Activated CD4-positive, alpha-beta memory T cell treated with anti-CD3 and anti-CD28 coated beads, Interleukin-2, amount 10 ng/mL, durations not matched to agents 7 days and 5 days (primary cell): ENCODE results near the gene CHD9. TPM values are rescaled to one million over a fixed set of nuclear protein-coding genes. Genes with fewer than 3 reads are reported as not detected.

Source experiments
- CTCF ChIA-PET: fragments of 350-600 bp; sonication (Branson Sonifier 250); formaldehyde crosslinking; loops from one replicate; lab custom pipeline; 2021; ENCODE audit warnings: antibody characterized with exemption, inconsistent platforms; lab: Charles Lee
- POLR2A ChIA-PET: fragments of 350-600 bp; sonication (Branson Sonifier 250); formaldehyde crosslinking; loops from one replicate; lab custom pipeline; 2021; ENCODE audit warnings: antibody characterized with exemption; lab: Charles Lee
- DNase-seq: peaks from one replicate; pipeline ENCODE4 v3.0.0-alpha.2; 2020
- H3K27ac Mint-ChIP-seq: one replicate; pipeline ENCODE4 v1.8.0; 2021; ENCODE audit warnings: mild to moderate bottlenecking, mixed read lengths
- H3K27me3 Mint-ChIP-seq: one replicate; pipeline ENCODE4 v1.8.0; 2021; ENCODE audit warnings: mixed read lengths
- H3K36me3 Mint-ChIP-seq: one replicate; pipeline ENCODE4 v1.8.0; 2021; ENCODE audit warnings: low read depth, mixed read lengths
- H3K4me1 Mint-ChIP-seq: one replicate; pipeline ENCODE4 v1.8.0; 2021; ENCODE audit warnings: mixed read lengths
- H3K4me3 Mint-ChIP-seq: one replicate; pipeline ENCODE4 v1.8.0; 2021; ENCODE audit warnings: mild to moderate bottlenecking, mixed read lengths
- H3K9me3 Mint-ChIP-seq: one replicate; pipeline ENCODE4 v1.8.0; 2021; ENCODE audit warnings: mixed read lengths
- total RNA-seq, 2 experiments: library from RNA; stranded (reverse); gene quantifications; one replicate each; pipeline ENCODE4 v1.2.3, GENCODE V29; 2021

CHD9 gene
- total RNA-seq, 2 experiments from 2014 or later, result 21.6 to 23.8 TPM

- ChIA-PET POLR2A (no interaction called here), CTCF (no interaction called here)
- H3K36me3 Mint-ChIP-seq, result no peaks in the 10 kb centered on the region
- H3K27me3 Mint-ChIP-seq, result no peaks in the 10 kb centered on the region
- no peak for DNase-seq
- H3K4me1 Mint-ChIP-seq, result no peaks in the 10 kb centered on the region
- no peak overlapping the region for H3K4me3 Mint-ChIP-seq
- no peak overlapping the region for H3K27ac Mint-ChIP-seq
- no peaks in the 10 kb centered on the region for H3K9me3 Mint-ChIP-seq
Observed at GRCh38 chr16:53142823-53143568, 88.2 kb downstream of the CHD9 start.

- Mint-ChIP-seq H3K36me3 (no peaks in the 10 kb centered on the region), H3K27ac (no peak overlapping the region), H3K4me3 (no peak overlapping the region), H3K4me1 (no peaks in the 10 kb centered on the region), H3K9me3 (no peaks in the 10 kb centered on the region), H3K27me3 (no peaks in the 10 kb centered on the region)
- ChIA-PET POLR2A (no interaction called here), CTCF (no interaction called here)
- DNase-seq, result no peak
Observed at GRCh38 chr16:53147500-53148065, 92.8 kb downstream of the CHD9 start.

DNA sequence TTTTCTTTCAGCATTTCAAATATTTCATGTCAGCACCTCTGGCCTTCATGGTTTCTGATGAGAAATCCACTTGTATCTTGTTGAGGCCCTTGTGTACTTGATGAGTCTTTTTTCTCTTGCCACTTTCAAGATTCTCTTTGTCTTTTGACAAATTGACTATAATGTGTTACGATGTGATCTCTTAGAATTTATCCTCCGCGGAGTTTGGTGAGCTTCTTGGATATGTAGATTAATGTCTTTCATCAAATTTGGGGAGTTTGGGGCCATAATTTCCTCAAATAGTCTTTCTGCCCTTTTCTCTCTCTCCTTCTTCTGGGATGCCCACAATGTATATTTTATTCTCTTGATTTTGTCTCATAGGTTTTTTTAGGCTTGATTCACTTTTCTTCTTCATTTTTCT is 96.0 kb downstream of the CHD9 start:
- Mint-ChIP-seq H3K4me3 (no peak overlapping the region), H3K27me3 (no peaks in the 10 kb centered on the region), H3K27ac (no peak overlapping the region), H3K36me3 (peaks cover 3% of the 10 kb centered on the region), H3K9me3 (no peaks in the 10 kb centered on the region), H3K4me1 (no peaks in the 10 kb centered on the region)
- DNase-seq, result no peak
- POLR2A ChIA-PET, result no interaction called here
- CTCF ChIA-PET, result no interaction called here

DNA sequence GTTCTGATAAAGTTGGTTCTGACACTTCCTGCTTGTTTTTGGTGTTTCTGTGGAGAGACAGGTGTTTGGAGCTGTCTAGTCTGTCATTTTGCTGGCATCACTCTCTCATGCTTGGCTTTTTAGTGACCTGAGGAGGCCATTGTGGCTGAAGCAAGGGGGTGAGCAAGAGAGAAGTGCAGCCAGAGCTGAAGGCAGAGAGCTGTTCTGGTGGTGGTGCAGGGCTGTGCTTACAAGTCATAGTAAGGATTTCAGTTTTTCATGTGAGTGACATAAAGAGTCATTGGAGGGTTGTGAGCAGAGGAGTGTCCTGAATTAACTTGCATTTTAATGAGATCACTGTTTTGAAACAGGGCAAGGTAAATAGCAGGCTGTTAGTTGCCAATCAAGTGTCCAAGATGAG is 97.5 kb downstream of the CHD9 start:
- H3K27me3 Mint-ChIP-seq, result no peaks in the 10 kb centered on the region
- H3K9me3 Mint-ChIP-seq, result no peaks in the 10 kb centered on the region
- CTCF ChIA-PET, result no interaction called here
- H3K27ac Mint-ChIP-seq, result no peak overlapping the region
- no peak overlapping the region for H3K4me3 Mint-ChIP-seq
- H3K4me1 Mint-ChIP-seq, result no peaks in the 10 kb centered on the region
- no peak for DNase-seq
- POLR2A ChIA-PET, result no interaction called here
- peaks cover 18% of the 10 kb centered on the region for H3K36me3 Mint-ChIP-seq

GRCh38 chr16:53153130-53153529 is 98.3 kb downstream of the CHD9 start:
- Mint-ChIP-seq H3K4me3 (no peak overlapping the region), H3K36me3 (peaks cover 20% of the 10 kb centered on the region), H3K27ac (no peak overlapping the region), H3K27me3 (no peaks in the 10 kb centered on the region), H3K4me1 (no peaks in the 10 kb centered on the region), H3K9me3 (no peaks in the 10 kb centered on the region)
- CTCF ChIA-PET, result no interaction called here
- no peak for DNase-seq
- POLR2A ChIA-PET, result no interaction called here

DNA sequence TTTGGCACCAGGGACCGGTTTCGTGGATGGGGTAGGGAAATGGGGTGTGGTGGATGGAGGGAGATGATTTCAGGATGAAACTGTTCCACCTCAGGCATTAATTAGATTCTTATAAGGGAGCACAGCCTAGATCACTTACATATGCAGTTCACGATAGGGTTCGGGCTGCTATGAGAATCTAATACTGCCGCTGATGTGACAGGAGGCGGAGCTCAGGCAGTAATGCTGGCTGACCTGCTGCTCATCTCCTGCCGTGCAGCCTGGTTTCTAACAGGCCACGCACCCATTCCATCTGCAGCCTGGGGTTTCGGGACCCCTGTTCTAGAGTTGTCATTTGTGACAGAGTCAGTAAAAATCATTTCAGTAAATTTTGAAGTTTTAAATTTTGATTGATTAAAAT is 99.7 kb downstream of the CHD9 start:
- Mint-ChIP-seq H3K27me3 (no peaks in the 10 kb centered on the region), H3K36me3 (peaks cover 20% of the 10 kb centered on the region), H3K27ac (no peak overlapping the region), H3K4me1 (no peaks in the 10 kb centered on the region), H3K9me3 (no peaks in the 10 kb centered on the region), H3K4me3 (no peak overlapping the region)
- DNase-seq, result no peak
- ChIA-PET CTCF (interaction anchor here (1.0 to 1.3 kb wide), 3 partner anchors 19 to 100 kb away, joined by 3 to 4 read pairs (median 4); partner anchors contain the start of gene CHD9), POLR2A (no interaction called here)

DNA sequence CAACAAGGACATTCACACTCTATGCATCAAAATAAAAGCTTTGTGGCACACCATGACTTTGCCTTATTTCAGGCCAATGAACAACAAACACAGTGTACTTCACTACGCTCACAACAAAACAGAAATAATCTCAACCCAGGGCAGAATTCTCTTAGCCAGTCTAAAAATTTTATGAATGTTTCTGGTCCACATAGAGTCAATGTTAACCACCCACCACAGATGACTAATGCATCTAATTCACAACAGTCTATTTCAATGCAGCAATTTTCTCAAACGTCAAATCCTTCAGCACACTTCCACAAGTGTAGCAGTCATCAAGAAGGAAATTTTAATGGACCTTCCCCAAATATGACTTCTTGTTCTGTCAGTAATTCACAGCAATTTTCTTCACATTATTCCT is 101.7 kb downstream of the CHD9 start:
- no peak overlapping the region for H3K27ac Mint-ChIP-seq
- no peaks in the 10 kb centered on the region for H3K27me3 Mint-ChIP-seq
- peaks cover 20% of the 10 kb centered on the region for H3K36me3 Mint-ChIP-seq
- ChIA-PET POLR2A (no interaction called here), CTCF (no interaction called here)
- DNase-seq, result no peak
- no peaks in the 10 kb centered on the region for H3K4me1 Mint-ChIP-seq
- no peaks in the 10 kb centered on the region for H3K9me3 Mint-ChIP-seq
- H3K4me3 Mint-ChIP-seq, result no peak overlapping the region

- H3K27ac Mint-ChIP-seq, result no peak overlapping the region
- no peak for DNase-seq
- no peaks in the 10 kb centered on the region for H3K4me1 Mint-ChIP-seq
- H3K4me3 Mint-ChIP-seq, result no peak overlapping the region
- H3K36me3 Mint-ChIP-seq, result peaks cover 20% of the 10 kb centered on the region
- ChIA-PET POLR2A (no interaction called here), CTCF (interaction anchor here (0.6 to 5.8 kb wide), 6 partner anchors 10 to 103 kb away, joined by 3 to 67 read pairs (median 4); partner anchors contain the start of gene CHD9)
- no peaks in the 10 kb centered on the region for H3K27me3 Mint-ChIP-seq
- H3K9me3 Mint-ChIP-seq, result no peaks in the 10 kb centered on the region
Observed at GRCh38 chr16:53159781-53160436, 105.1 kb downstream of the CHD9 start.

GRCh38 chr16:53166099-53166498 is 111.3 kb downstream of the CHD9 start:
- CTCF ChIA-PET, result interaction anchor here (0.6 to 1.9 kb wide), 2 partner anchors 111 to 1151 kb away, joined by 3 to 7 read pairs; partner anchors contain the start of gene CHD9
- POLR2A ChIA-PET, result no interaction called here

DNA sequence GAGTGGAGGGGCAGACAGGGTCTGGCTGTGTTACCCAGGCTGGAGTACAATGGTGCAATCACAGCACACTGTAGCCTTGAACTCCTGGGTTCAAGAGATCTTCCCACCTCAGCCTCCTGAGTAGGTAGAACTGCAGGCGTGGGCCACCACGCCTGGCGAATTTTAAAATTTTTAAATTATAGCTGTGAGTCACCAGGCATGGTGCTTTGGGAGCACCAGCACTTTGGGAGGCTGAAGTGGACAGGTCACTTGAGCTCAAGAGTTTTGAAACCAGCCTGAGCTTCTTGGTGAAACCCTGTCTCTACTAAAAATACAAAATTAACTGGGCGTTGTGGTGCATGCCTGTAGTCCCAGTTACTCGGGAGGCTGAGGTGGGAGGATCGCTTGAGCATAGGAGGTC is 114.0 kb downstream of the CHD9 start:
- no peak for DNase-seq
- H3K36me3 Mint-ChIP-seq, result no peaks in the 10 kb centered on the region
- H3K27me3 Mint-ChIP-seq, result no peaks in the 10 kb centered on the region
- H3K9me3 Mint-ChIP-seq, result no peaks in the 10 kb centered on the region
- no peaks in the 10 kb centered on the region for H3K4me1 Mint-ChIP-seq
- no peak overlapping the region for H3K27ac Mint-ChIP-seq
- H3K4me3 Mint-ChIP-seq, result no peak overlapping the region
- CTCF ChIA-PET, result interaction anchor here (2.4 kb wide), 1 partner anchor 9 kb away, joined by 6 read pairs; no protein-coding TSS in a partner anchor
- POLR2A ChIA-PET, result no interaction called here

More at GRCh38 chr16:53166099-53166498, 111.3 kb downstream of the CHD9 start:
- H3K36me3 Mint-ChIP-seq, result no peaks in the 10 kb centered on the region
- no peak overlapping the region for H3K4me3 Mint-ChIP-seq
- H3K9me3 Mint-ChIP-seq, result no peaks in the 10 kb centered on the region
- H3K4me1 Mint-ChIP-seq, result no peaks in the 10 kb centered on the region
- H3K27ac Mint-ChIP-seq, result no peak overlapping the region
- no peak for DNase-seq
- no peaks in the 10 kb centered on the region for H3K27me3 Mint-ChIP-seq

GRCh38 chr16:53172517-53172916 is 117.7 kb downstream of the CHD9 start:
- ChIA-PET POLR2A (no interaction called here), CTCF (interaction anchor here (1.6 kb wide), 1 partner anchor 17 kb away, joined by 4 read pairs; no protein-coding TSS in a partner anchor)
- Mint-ChIP-seq H3K9me3 (no peaks in the 10 kb centered on the region), H3K27me3 (no peaks in the 10 kb centered on the region), H3K4me1 (no peaks in the 10 kb centered on the region), H3K27ac (no peak overlapping the region), H3K4me3 (no peak overlapping the region), H3K36me3 (no peaks in the 10 kb centered on the region)
- no peak for DNase-seq

- ChIA-PET POLR2A (no interaction called here), CTCF (no interaction called here)
- H3K9me3 Mint-ChIP-seq, result no peaks in the 10 kb centered on the region
Observed at GRCh38 chr16:53175118-53175517, 120.3 kb downstream of the CHD9 start.

DNA sequence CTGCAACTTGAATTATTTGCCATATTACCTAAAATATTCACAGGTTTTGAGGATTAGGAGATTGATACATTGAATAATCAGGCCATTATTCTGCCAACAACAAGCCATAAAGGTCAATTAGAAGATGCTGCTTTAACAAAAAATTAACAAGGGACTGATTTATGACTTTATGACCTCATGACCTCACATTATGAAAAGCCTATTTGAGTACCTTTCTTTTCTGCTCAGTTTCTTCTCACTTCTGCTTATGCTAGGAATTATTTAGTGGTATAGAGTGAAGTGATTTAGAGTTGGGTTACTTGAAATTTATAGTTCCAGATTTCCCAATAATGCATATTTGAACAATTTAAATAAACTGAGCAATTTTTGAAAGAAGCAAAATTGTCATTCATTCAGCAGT is 121.6 kb downstream of the CHD9 start:
- no peak overlapping the region for H3K27ac Mint-ChIP-seq
- ChIA-PET CTCF (no interaction called here), POLR2A (no interaction called here)
- no peak overlapping the region for H3K4me3 Mint-ChIP-seq
- no peaks in the 10 kb centered on the region for H3K4me1 Mint-ChIP-seq
- no peaks in the 10 kb centered on the region for H3K27me3 Mint-ChIP-seq
- no peaks in the 10 kb centered on the region for H3K9me3 Mint-ChIP-seq
- H3K36me3 Mint-ChIP-seq, result no peaks in the 10 kb centered on the region
- DNase-seq, result no peak

More at GRCh38 chr16:53175118-53175517, 120.3 kb downstream of the CHD9 start:
- no peaks in the 10 kb centered on the region for H3K4me1 Mint-ChIP-seq
- DNase-seq, result no peak
- H3K36me3 Mint-ChIP-seq, result no peaks in the 10 kb centered on the region
- H3K27ac Mint-ChIP-seq, result no peak overlapping the region
- no peaks in the 10 kb centered on the region for H3K27me3 Mint-ChIP-seq
- H3K4me3 Mint-ChIP-seq, result no peak overlapping the region
